HepG2 (cell line): Measurements from ENCODE around the gene HSDL1. TPM values are rescaled to one million over a fixed set of nuclear protein-coding genes. Genes with fewer than 3 reads are reported as not detected.
A peak's percentile ranks its signal among the peaks of the same experiment; 100 is the strongest.

Source experiments
- CSRNP1 ChIP-seq: sonication (generic); formaldehyde crosslinking; IDR thresholded peaks from 2 replicates; pipeline ENCODE4 v1.8.1; 2023; ENCODE audit warnings: mild to moderate bottlenecking, missing genetic modification reagents
- FOXA3 ChIP-seq: IDR thresholded peaks from 2 replicates; pipeline ENCODE4 v1.6.1; 2016; ENCODE audit warnings: missing genetic modification reagents, missing compliant biosample characterization
- MLXIP ChIP-seq: sonication (generic); formaldehyde crosslinking; IDR thresholded peaks from 2 replicates; pipeline ENCODE4 v1.9.0; 2021; ENCODE audit warnings: missing genetic modification reagents, borderline replicate concordance
- MTF2 ChIP-seq: sonication (generic); formaldehyde crosslinking; IDR thresholded peaks from 2 replicates; pipeline ENCODE4 v1.5.0; 2020; ENCODE audit warnings: missing genetic modification reagents, borderline replicate concordance
- MYC ChIP-seq: sonication (generic); formaldehyde crosslinking; IDR thresholded peaks from 2 replicates; pipeline ENCODE4 v1.9.0; 2021; ENCODE audit warnings: missing genetic modification reagents, borderline replicate concordance
- UBTF ChIP-seq: sonication (generic); formaldehyde crosslinking; IDR thresholded peaks from 2 replicates; pipeline ENCODE4 v1.4.0; 2020; ENCODE audit warnings: mild to moderate bottlenecking, missing genetic modification reagents
- ZFYVE20 ChIP-seq: sonication (generic); formaldehyde crosslinking; IDR thresholded peaks from 2 replicates; pipeline ENCODE4 v1.8.0; 2023; ENCODE audit warnings: low read depth, mild to moderate bottlenecking, moderate library complexity, missing genetic modification reagents, borderline replicate concordance
- ZNF121 ChIP-seq: sonication (generic); formaldehyde crosslinking; IDR thresholded peaks from 2 replicates; pipeline ENCODE4 v1.5.0; 2020; ENCODE audit warnings: mild to moderate bottlenecking, missing genetic modification reagents
- ZNF124 ChIP-seq: sonication (generic); formaldehyde crosslinking; IDR thresholded peaks from 2 replicates; pipeline ENCODE4 v1.4.0; 2020; ENCODE audit warnings: missing genetic modification reagents
- ZNF280B ChIP-seq: sonication (generic); formaldehyde crosslinking; IDR thresholded peaks from 2 replicates; pipeline ENCODE4 v1.5.0; 2020; ENCODE audit warnings: missing genetic modification reagents, mild to moderate bottlenecking, borderline replicate concordance
- ZNF280D ChIP-seq: sonication (generic); formaldehyde crosslinking; IDR thresholded peaks from 2 replicates; pipeline ENCODE4 v1.5.1; 2020; ENCODE audit warnings: mild to moderate bottlenecking, missing genetic modification reagents
- polyA plus RNA-seq, 8 experiments: library from polyadenylated mRNA; depleted of rRNA in 3 of 8; stranded (reverse) in 7 of 8; unstranded in 1 of 8; fragments of >200 nt; fragmentation: Illumina TruSeq in 4 of 8; extraction: Trizol in 4 of 8; gene quantifications; 2 replicates each; pipeline versions ENCODE4 v1.2.1 to v1.2.3, GENCODE V29; 2011 to 2016; ENCODE audit warnings: low read depth in 4 of 8, missing spikeins in 1 of 8, mixed read lengths in 1 of 8; ENCODE audit not compliant: insufficient read depth in 1 of 8
- total RNA-seq, 5 experiments: library from RNA; depleted of rRNA; stranded (reverse); fragments of >200 nt; fragmentation: Illumina TruSeq; extraction: Trizol; gene quantifications; 2 replicates each; pipeline ENCODE4 v1.2.3, GENCODE V29; 2016; ENCODE audit warnings: low read depth in 1 of 5

HSDL1 gene
- total and polyA plus RNA-seq, 2 of the 13 experiments (the other 11 are each of a cell fraction or from before 2014, with no cell fraction given) = 49.2 to 49.7 TPM

GRCh38 chr16:84186685-84187437 is 41.9 kb upstream of the HSDL1 start, which contains the start of gene TAF1C (continued):
- TF ChIP-seq MLXIP (CRISPR knock-in tag) (peak; percentile 26; the same call in 1 of the 2 replicates), UBTF (CRISPR knock-in tag) (peak; percentile 45; the same call in 1 of the 2 replicates), ZNF280B (no peak; the same call in none of the 2 replicates), ZNF280D (CRISPR knock-in tag) (peak; percentile 56; the same call in 1 of the 2 replicates), ZNF121 (CRISPR knock-in tag) (0 out of 2 replicates have a peak, but pooled peaks have one; percentile 23), FOXA3 (peak; percentile 46), CSRNP1 (CRISPR knock-in tag) (peak; percentile 55; the same call in 1 of the 2 replicates), MTF2 (CRISPR knock-in tag) (peak; percentile 50; the same call in 1 of the 2 replicates), MYC (CRISPR knock-in tag) (peak; percentile 93), ZFYVE20 (CRISPR knock-in tag) (0 out of 2 replicates have a peak, but pooled peaks have one; percentile 41), ZNF124 (0 out of 2 replicates have a peak, but pooled peaks have one; percentile 85)
